Astrocyte of the cerebellum (primary cell): Measurements from ENCODE around the gene FSD2.

ENCODE experiments used
- DNase-seq: peaks from one replicate; pipeline ENCODE4 v3.0.0-alpha.2; 2011; ENCODE audit warnings: low read depth
- H3K4me3 ChIP-seq: 2 replicates; pipeline ENCODE4 v1.5.1; 2011; ENCODE audit warnings: mild to moderate bottlenecking, low read depth, low read length, moderate library complexity
- CTCF ChIP-seq: IDR thresholded peaks from 2 replicates; pipeline ENCODE4 v1.5.1; 2012; ENCODE audit warnings: low read length, low read depth, moderate library complexity, mild to moderate bottlenecking; ENCODE audit errors: missing control alignments
- in situ Hi-C: cut with HindIII; loops from 2 replicates; pipeline ENCODE4 v1.10.0; 2017; ENCODE audit warnings: low sequenced_read_pairs

The FSD2 gene

GRCh38 chr15:82849556-82850512 lies 44.0 kb upstream of the FSD2 start:
- DNase-seq: peak; percentile 62
- in situ Hi-C loops: loop anchor here (5.0 kb wide), 2 partner anchors 102 to 262 kb away; partner anchors contain the start of gene HOMER2
- peak; percentile 76 for TF ChIP-seq CTCF
- no peak overlapping the region for H3K4me3 ChIP-seq

GRCh38 chr15:82848241-82848993 lies 42.5 kb upstream of the FSD2 start:
- in situ Hi-C loops: loop anchor here (5.0 kb wide), 2 partner anchors 104 to 264 kb away; partner anchors contain the start of gene HOMER2
- DNase-seq: no peak
- TF ChIP-seq CTCF: no peak
- no peak overlapping the region for H3K4me3 ChIP-seq

- in situ Hi-C loops: loop anchor here (5.0 kb wide), 2 partner anchors 105 to 265 kb away; partner anchors contain the start of gene HOMER2
- no peak for DNase-seq
- H3K4me3 ChIP-seq: no peak overlapping the region
- no peak for TF ChIP-seq CTCF
Measured at GRCh38 chr15:82847703-82848102, 41.8 kb upstream of the FSD2 start.

GRCh38 chr15:82846621-82847020 lies 40.8 kb upstream of the FSD2 start:
- no peak for TF ChIP-seq CTCF
- in situ Hi-C loops: loop anchor here (5.0 kb wide), 2 partner anchors 106 to 266 kb away; partner anchors contain the start of gene HOMER2
- no peak overlapping the region for H3K4me3 ChIP-seq
- no peak for DNase-seq

- H3K4me3 ChIP-seq: no peak overlapping the region
- no peak for TF ChIP-seq CTCF
- in situ Hi-C loops: loop anchor here (5.0 kb wide), 2 partner anchors 107 to 267 kb away; partner anchors contain the start of gene HOMER2
- no peak for DNase-seq
Measured at GRCh38 chr15:82845686-82846085, 39.8 kb upstream of the FSD2 start.

GRCh38 chr15:82843566-82843965 lies 37.7 kb upstream of the FSD2 start:
- no peak overlapping the region for H3K4me3 ChIP-seq
- no peak for TF ChIP-seq CTCF
- no peak for DNase-seq
- in situ Hi-C loops: no loop called here
